ENCODE results near the gene MBD3L1.

MBD3L1 gene

DNA sequence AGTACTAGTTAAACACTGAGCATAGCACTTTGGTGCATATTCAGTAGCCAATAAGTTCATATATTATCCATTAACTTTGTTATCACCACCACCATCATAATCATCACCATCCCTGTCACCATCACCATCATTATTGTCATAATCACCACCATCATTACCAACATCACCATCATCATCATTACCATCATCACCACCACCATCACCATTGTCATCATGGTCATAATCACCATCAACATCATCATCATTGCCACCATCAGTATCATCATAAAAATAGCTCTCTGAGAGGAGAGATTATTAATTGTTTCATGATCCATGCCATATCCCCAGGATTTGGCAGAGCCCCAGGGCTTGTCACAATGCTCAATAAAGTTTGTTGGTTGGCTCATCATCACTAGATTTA lies 49.3 kb downstream of the MBD3L1 start:
- no peak for DNase-seq

DNA sequence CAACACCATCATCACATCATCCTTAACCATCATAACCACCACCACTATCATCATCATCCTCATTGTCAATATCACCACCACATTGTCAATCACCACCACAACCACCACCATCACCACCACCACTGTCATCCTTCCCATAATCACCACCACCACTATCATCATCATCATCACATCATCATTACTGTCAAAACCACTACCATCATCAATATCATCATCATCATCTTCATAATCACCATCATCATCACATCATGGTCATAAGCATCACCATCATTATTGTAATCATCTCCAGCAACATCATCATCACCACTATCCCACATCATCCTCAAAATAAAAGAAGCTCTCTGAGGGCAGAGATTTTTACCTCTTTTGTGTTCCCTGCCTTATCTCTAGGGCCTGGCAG lies 52.2 kb downstream of the MBD3L1 start:
- no peak for DNase-seq

DNA sequence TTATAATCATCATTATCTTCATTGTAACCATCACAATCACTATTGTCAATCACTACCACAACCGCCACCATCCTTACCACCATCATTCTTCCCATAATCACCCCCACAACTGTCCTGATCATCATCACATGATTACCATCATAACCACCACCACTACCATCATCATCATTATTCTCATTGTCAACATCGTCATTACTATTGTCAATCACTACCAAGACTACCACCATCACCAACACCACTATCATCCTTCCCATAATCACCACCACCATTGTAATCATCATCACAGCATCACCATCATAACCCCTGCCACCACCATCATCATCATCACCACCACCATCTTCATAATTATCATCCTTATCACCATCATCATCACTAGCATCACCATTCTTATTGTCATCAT lies 55.2 kb downstream of the MBD3L1 start:
- DNase-seq, result no peak

DNA sequence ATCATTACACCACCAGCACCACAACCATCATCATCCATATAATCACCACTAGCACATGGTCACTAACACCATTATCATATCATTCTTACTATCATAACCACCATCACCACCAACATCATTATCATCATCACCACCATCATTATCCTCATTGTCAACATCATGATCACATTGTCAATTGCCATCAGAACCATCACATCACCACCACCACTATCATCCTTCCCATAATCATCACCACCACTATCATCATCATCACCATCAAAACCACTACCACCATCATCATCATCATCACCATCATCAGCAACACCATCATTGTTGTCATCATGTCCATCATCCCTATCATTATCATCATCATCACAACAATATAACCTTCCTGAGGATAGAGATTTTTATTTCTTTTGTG lies 58.1 kb downstream of the MBD3L1 start:
- no peak for DNase-seq
